Tibial nerve (tissue), 4 donors: ENCODE data around the gene ZNF274.

Source experiments
- CTCF ChIP-seq, 5 experiments: fragments of 200-600 bp in 3 of 5; fragments of 450-650 bp in 2 of 5; sonication (generic) in 3 of 5; IDR thresholded peaks; one replicate each; pipeline ENCODE4 v1.5.1; 2016 to 2019; ENCODE audit warnings: antibody characterized with exemption in 5 of 5, mild to moderate bottlenecking in 3 of 5, moderate library complexity in 2 of 5
- EP300 ChIP-seq, 2 donors: sonication (generic); formaldehyde crosslinking; IDR thresholded peaks; one replicate each; pipeline ENCODE4 v1.6.1; 2017; ENCODE audit warnings: antibody characterized with exemption in 2 of 2, mild to moderate bottlenecking in 1 of 2
- POLR2A ChIP-seq, 2 donors: fragments of 450-650 bp; IDR thresholded peaks; one replicate each; pipeline ENCODE4 v1.6.1; 2017; ENCODE audit warnings: antibody characterized with exemption in 2 of 2, mild to moderate bottlenecking in 2 of 2, moderate library complexity in 2 of 2

GRCh38 chr19:58203814-58204475, 21.1 kb downstream of the ZNF274 start:
- TF ChIP-seq POLR2A (IDR thresholded peaks at IDR 0.05) (no peak), CTCF (IDR thresholded peaks at IDR 0.05) (no peak), EP300 (IDR thresholded peaks at IDR 0.05) (no peak)
